K562 (cell line): ENCODE data around the gene ZCCHC9. TPM values are rescaled to one million over a fixed set of nuclear protein-coding genes. Genes with fewer than 3 reads are reported as not detected.

Source experiments
- ATAC-seq: fragments of 200-7000 bp; cut with Tn5 transposase; 3 replicates; pipeline ENCODE4 v1.9.1; 2020; ENCODE audit warnings: moderate library complexity
- BruUV-seq: library from RNA; stranded (reverse); fragments of 400-500 nt; replicated peaks from 2 replicates; lab custom pipeline; 2021; lab: Mats Ljungman, UMichigan
- CTCF ChIA-PET: fragments of 300-600 bp; formaldehyde crosslinking; extraction: SDS; loops from one replicate; lab custom pipeline; 2021; ENCODE audit warnings: low intra/inter-chr PET ratio; lab: Yijun Ruan, JAX
- POLR2A ChIA-PET: fragments of 300-600, 350-650 bp; sonication (Branson Sonifier 250); formaldehyde crosslinking; extraction: SDS; loops from one replicate; lab custom pipeline; 2021; ENCODE audit warnings: antibody characterized with exemption, inconsistent platforms; lab: Yijun Ruan, JAX
- DNase-seq, 4 experiments: peaks; one replicate each; pipeline versions ENCODE4 v3.0.0 to v3.0.0-alpha.2; 2011 to 2018; ENCODE audit warnings: low spot score in 3 of 4, mixed read lengths in 3 of 4; ENCODE audit errors: extremely low read depth in 1 of 4
- FAIRE-seq: peaks from 2 replicates; lab custom pipeline; 2011; peaks lifted over from hg19 to GRCh38; lab: Jason Lieb, UNC
- H2AFZ ChIP-seq: 2 replicates; pipeline ENCODE4 v1.6.0; 2011; ENCODE audit warnings: low read depth, low read length, control low read depth, inconsistent platforms
- H3K27ac ChIP-seq: fragments of 200-600 bp; 3 replicates; pipeline ENCODE4 v1.8.0; 2011; ENCODE audit warnings: low read depth, mild to moderate bottlenecking, control low read depth, inconsistent platforms, low read length, moderate library complexity, mixed read lengths; ENCODE audit errors: extremely low read depth
- H3K27me3 ChIP-seq, 2 experiments: fragments of 300-600 bp in 1 of 2; 2 replicates in 1 of 2; 3 replicates in 1 of 2; pipeline versions ENCODE4 v1.6.0 to v1.8.0; 2011; ENCODE audit warnings: inconsistent platforms in 2 of 2, low read length in 2 of 2, mild to moderate bottlenecking in 1 of 2, mixed read lengths in 1 of 2, moderate library complexity in 1 of 2; ENCODE audit not compliant: control insufficient read depth in 2 of 2, insufficient read depth in 2 of 2
- H3K36me3 ChIP-seq: fragments of 300-600 bp; 3 replicates; pipeline ENCODE4 v1.8.0; 2011; ENCODE audit warnings: mild to moderate bottlenecking, low read length, inconsistent platforms; ENCODE audit not compliant: control insufficient read depth, insufficient read depth
- H3K4me1 ChIP-seq, 2 experiments: fragments of 200-600 bp in 1 of 2; replicated peaks in 1 of 2; 2 replicates in 1 of 2; 3 replicates in 1 of 2; pipeline versions ENCODE4 v1.5.1 to v1.8.0; 2011; ENCODE audit warnings: inconsistent platforms in 2 of 2, low read length in 2 of 2, mild to moderate bottlenecking in 1 of 2, mixed read lengths in 1 of 2, moderate library complexity in 1 of 2; ENCODE audit not compliant: control insufficient read depth in 2 of 2, insufficient read depth in 2 of 2
- H3K4me2 ChIP-seq: 2 replicates; pipeline ENCODE4 v1.6.1; 2011; ENCODE audit warnings: low read length, control low read depth, inconsistent platforms, mixed read lengths; ENCODE audit not compliant: insufficient read depth
- H3K4me3 ChIP-seq: fragments of 200-600 bp; sonication (generic), shearing (Covaris generic); 2 replicates; pipeline ENCODE4 v1.5.1; 2016; ENCODE audit warnings: control low read depth, inconsistent platforms
- H3K79me2 ChIP-seq: fragments of 200-600 bp; 3 replicates; pipeline ENCODE4 v1.8.0; 2011; ENCODE audit warnings: low read length, inconsistent platforms; ENCODE audit not compliant: control insufficient read depth, insufficient read depth
- H3K9ac ChIP-seq, 2 experiments: 2 replicates each; pipeline versions ENCODE4 v1.6.0 to v1.6.1; 2011; ENCODE audit warnings: low read depth in 2 of 2, low read length in 2 of 2, control low read depth in 1 of 2, inconsistent platforms in 1 of 2, mild to moderate bottlenecking in 1 of 2, mixed read lengths in 1 of 2; ENCODE audit not compliant: insufficient read depth in 1 of 2
- H3K9me1 ChIP-seq: one replicate; pipeline ENCODE4 v1.6.0; 2011; ENCODE audit warnings: inconsistent platforms, mild to moderate bottlenecking, low read length, moderate library complexity; ENCODE audit not compliant: control insufficient read depth, insufficient read depth
- H3K9me3 ChIP-seq: replicated peaks from 2 replicates; pipeline ENCODE4 v1.5.1; 2011; ENCODE audit warnings: low read depth, low read length, inconsistent platforms; ENCODE audit not compliant: control insufficient read depth, insufficient read depth
- H4K20me1 ChIP-seq: replicated peaks from 2 replicates; pipeline ENCODE4 v1.6.1; 2011; ENCODE audit warnings: low read length, inconsistent platforms, mixed read lengths; ENCODE audit not compliant: control insufficient read depth, insufficient read depth
- CC2D1A ChIP-seq: fragments of 450-650 bp; IDR thresholded peaks from 2 replicates; pipeline ENCODE4 v1.6.1; 2017; ENCODE audit warnings: mild to moderate bottlenecking
- CEBPB ChIP-seq: fragments of 450-650 bp; IDR thresholded peaks from 2 replicates; pipeline ENCODE4 v1.6.1; 2016; ENCODE audit warnings: missing genetic modification characterization, missing compliant biosample characterization
- CEBPG ChIP-seq, 3 experiments: fragments of 200-800 bp in 1 of 3; sonication (Bioruptor generic) in 1 of 3; sonication (generic) in 1 of 3; formaldehyde crosslinking in 1 of 3; IDR thresholded peaks in 2 of 3; conservative IDR thresholded peaks in 1 of 3; 2 replicates each; pipeline versions ENCODE4 v1.6.1 to v1.8.0; 2016 to 2022; ENCODE audit warnings: missing compliant biosample characterization in 2 of 3, missing genetic modification characterization in 2 of 3, mild to moderate bottlenecking in 1 of 3, missing genetic modification reagents in 1 of 3
- COPS2 ChIP-seq: fragments of 450-650 bp; conservative IDR thresholded peaks from 2 replicates; pipeline ENCODE4 v1.6.1; 2016; ENCODE audit warnings: mild to moderate bottlenecking, moderate library complexity
- LARP7 ChIP-seq: fragments of 450-650 bp; IDR thresholded peaks from 2 replicates; pipeline ENCODE4 v1.6.1; 2016
- SNRNP70 ChIP-seq: fragments of 200-400 bp; formaldehyde crosslinking; optimal IDR thresholded peaks from 2 replicates; pipeline ENCODE3; 2017; ENCODE audit warnings: low read depth, low read length
- ZNF24 ChIP-seq: fragments of 450-650 bp; IDR thresholded peaks from 2 replicates; pipeline ENCODE4 v1.6.1; 2016
- ZNF282 ChIP-seq: sonication (generic); formaldehyde crosslinking; IDR thresholded peaks from 2 replicates; pipeline ENCODE4 v1.8.1; 2023; ENCODE audit warnings: missing genetic modification reagents
- ZNF766 ChIP-seq: fragments of 200-800 bp; sonication (Bioruptor generic); conservative IDR thresholded peaks from 2 replicates; pipeline ENCODE4 v1.6.1; 2016; ENCODE audit warnings: missing genetic modification characterization, missing compliant biosample characterization
- WGBS: fragments of 100-300 bp; shearing (Covaris generic); methylation state at CpG from one replicate; pipeline ENCODE4 v1.1.6; 2016; ENCODE audit warnings: low coverage, mixed read lengths; ENCODE audit not compliant: insufficient coverage; ENCODE audit errors: missing lambda C conversion rate; 5-methylcytosine and 5-hydroxymethylcytosine counted together
- in situ Hi-C: fragments of 300-500 bp; cut with MboI; formaldehyde crosslinking; loops from 4 replicates; pipeline ENCODE4 v1.15.0; 2018; ENCODE audit warnings: inconsistent platforms, mixed read lengths
- intact Hi-C: fragments of 100-400 bp; cut with micrococcal nuclease; formaldehyde crosslinking; loops from 2 replicates; pipeline ENCODE4 v1.14.2; 2022
- polyA plus RNA-seq, 8 experiments: library from polyadenylated mRNA; depleted of rRNA in 4 of 8; stranded (reverse) in 5 of 8; unstranded in 3 of 8; fragments of >200 nt; fragmentation: Nextera tagmentation in 2 of 8; fragmentation: Illumina TruSeq in 1 of 8; extraction: Ambion mirVana in 2 of 8; extraction: Trizol in 1 of 8; gene quantifications; 2 replicates each; pipeline versions ENCODE4 v1.2.1 to v1.2.3, GENCODE V29; 2011 to 2014; ENCODE audit warnings: inconsistent platforms in 1 of 8, missing spikeins in 1 of 8
- total RNA-seq, 7 experiments: library from RNA; depleted of rRNA in 6 of 7; stranded (reverse); fragments of >200 nt in 6 of 7; fragmentation: Illumina TruSeq in 2 of 7; extraction: Trizol in 2 of 7; gene quantifications; 2 replicates each; pipeline versions ENCODE4 v1.2.1 to v1.2.3, GENCODE V29; 2011 to 2021; ENCODE audit warnings: low replicate concordance in 1 of 7

Gene ZCCHC9
- total and polyA plus RNA-seq, 9 of the 15 experiments (the other 6 are each of a cell fraction or from before 2014, with no cell fraction given) = 40.3 to 95.3 (median 59.9) TPM

DNA sequence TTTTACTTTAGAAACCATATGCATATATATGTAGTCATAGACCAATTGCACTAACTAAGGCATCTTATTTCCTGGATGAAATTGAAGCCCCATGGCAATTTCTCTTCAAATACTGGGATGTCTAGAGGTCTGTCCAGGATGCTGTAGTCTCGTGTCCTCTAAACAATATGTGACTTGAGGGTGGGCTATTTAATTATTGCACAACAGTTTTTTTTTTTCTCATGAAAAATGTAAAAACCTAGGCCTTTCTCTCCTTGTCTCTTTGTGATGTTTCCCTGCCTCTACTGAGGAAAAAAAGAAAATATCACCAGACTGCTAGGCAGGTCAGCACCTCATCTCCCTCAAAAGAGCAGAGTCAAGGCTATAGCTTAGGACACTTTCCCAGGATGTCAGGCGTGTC is 34.6 kb downstream of the ZCCHC9 start:
- Histone ChIP-seq H3K27me3 (peaks cover 2 to 10% of the 10 kb centered on the region in 2 experiments; a peak in 3 of 5 replicates), H3K27ac (no peak overlapping the region), H3K4me2 (no peak overlapping the region), H3K36me3 (no peaks in the 10 kb centered on the region)
- in situ Hi-C loops = no loop called here
- ATAC-seq (no peak), FAIRE-seq (no peak)
- BruUV-seq = no TSS peak
- no peak for TF ChIP-seq LARP7
- no peak for TF ChIP-seq SNRNP70
- no peak for TF ChIP-seq CEBPG (CRISPR knock-in tag; IDR thresholded peaks at IDR 0.05)
- TF ChIP-seq CEBPG (tag; conservative IDR thresholded peaks at IDR 0.05 in 1 of 2, IDR thresholded peaks at IDR 0.05 in 1 of 2) = peak in 1 of 2 experiments; percentile 66; a peak in 2 of 4 replicates
- no peak for TF ChIP-seq ZNF766 (CRISPR knock-in tag)
- TF ChIP-seq COPS2 = no peak
- no peak for TF ChIP-seq ZNF282 (CRISPR knock-in tag)
- TF ChIP-seq CC2D1A = no peak
- TF ChIP-seq ZNF24 = no peak
- TF ChIP-seq CEBPB = peak; percentile 53; the same call in 1 of the 2 replicates
- TF ChIP-seq, all 486 proteins: peak for 2
- Histone ChIP-seq H2AFZ (no peak overlapping the region), H3K9ac (no peak overlapping the region), H3K4me1 (no peaks in the 10 kb centered on the region; a peak in 2 of 5 replicates), H3K9me3 (no peaks in the 10 kb centered on the region), H3K79me2 (no peaks in the 10 kb centered on the region), H3K9me1 (no peaks in the 10 kb centered on the region), H4K20me1 (no peaks in the 10 kb centered on the region), H3K4me3 (no peak overlapping the region)
- no peak for DNase-seq
- intact Hi-C loops = no loop called here
- 4% methylated on average over 2 of the region's 2 CpGs for WGBS
- CTCF ChIA-PET = no interaction called here
- POLR2A ChIA-PET = no interaction called here
